ENCODE data around the gene CHAT.

The CHAT gene

GRCh38 chr10:49613165-49613881 lies 514 bp upstream of the CHAT start:
- no peak for TF ChIP-seq ZFX (IDR thresholded peaks at IDR 0.05)
- TF ChIP-seq, protein P1, sequence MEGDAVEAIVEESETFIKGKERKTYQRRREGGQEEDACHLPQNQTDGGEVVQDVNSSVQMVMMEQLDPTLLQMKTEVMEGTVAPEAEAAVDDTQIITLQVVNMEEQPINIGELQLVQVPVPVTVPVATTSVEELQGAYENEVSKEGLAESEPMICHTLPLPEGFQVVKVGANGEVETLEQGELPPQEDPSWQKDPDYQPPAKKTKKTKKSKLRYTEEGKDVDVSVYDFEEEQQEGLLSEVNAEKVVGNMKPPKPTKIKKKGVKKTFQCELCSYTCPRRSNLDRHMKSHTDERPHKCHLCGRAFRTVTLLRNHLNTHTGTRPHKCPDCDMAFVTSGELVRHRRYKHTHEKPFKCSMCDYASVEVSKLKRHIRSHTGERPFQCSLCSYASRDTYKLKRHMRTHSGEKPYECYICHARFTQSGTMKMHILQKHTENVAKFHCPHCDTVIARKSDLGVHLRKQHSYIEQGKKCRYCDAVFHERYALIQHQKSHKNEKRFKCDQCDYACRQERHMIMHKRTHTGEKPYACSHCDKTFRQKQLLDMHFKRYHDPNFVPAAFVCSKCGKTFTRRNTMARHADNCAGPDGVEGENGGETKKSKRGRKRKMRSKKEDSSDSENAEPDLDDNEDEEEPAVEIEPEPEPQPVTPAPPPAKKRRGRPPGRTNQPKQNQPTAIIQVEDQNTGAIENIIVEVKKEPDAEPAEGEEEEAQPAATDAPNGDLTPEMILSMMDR (conservative IDR thresholded peaks at IDR 0.05) = no peak
- H3K27ac ChIP-seq = no peak overlapping the region

DNA sequence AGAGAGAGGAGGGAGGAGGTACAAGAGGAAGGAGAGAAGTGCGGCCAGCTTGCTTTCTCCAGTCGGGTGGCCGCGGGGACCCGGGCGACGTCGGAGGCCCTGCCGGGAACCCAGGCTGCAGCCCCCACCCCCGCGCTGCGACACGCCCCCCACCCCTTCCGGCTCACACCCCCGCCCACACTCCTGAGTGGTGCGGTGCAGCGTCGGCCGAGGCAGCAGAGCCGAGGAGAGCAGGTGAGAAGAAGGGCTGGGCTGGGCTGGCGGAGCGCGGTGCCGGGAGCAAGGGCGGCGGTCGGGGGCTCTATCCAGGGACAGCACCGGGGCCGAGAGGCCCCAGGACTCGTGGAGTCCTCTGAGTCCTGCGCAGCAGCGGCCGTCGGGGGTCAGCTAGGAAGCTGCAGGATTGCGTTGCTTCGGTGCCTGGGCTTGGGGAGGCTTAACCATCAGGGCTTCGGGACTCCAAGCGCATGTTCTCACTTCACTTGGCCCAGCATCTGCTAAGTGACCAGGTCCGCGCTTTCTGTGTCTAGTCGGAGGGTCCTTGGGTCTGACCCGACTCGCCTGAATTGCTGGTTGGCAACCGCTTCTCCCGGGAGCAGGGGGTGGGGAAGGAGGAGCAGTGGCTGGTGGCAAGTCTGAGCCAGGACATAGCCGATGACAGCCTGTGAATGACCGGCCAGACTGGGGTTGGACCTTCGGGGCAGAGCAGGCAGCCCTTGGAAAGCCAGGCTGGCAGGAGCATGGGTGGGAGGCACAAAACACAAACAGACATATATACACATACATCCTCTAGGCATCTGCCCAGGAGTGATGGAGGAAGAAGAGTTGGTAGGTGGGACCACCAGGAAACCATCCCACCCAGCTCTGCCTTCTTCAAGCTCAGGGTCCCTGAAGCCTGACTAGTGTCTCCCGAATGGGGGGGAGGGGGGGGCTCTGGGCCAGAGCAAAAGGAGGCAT lies 683 bp downstream of the CHAT start:
- H3K27ac ChIP-seq = no peak overlapping the region
- TF ChIP-seq ZFX (IDR thresholded peaks at IDR 0.05) = no peak

DNA sequence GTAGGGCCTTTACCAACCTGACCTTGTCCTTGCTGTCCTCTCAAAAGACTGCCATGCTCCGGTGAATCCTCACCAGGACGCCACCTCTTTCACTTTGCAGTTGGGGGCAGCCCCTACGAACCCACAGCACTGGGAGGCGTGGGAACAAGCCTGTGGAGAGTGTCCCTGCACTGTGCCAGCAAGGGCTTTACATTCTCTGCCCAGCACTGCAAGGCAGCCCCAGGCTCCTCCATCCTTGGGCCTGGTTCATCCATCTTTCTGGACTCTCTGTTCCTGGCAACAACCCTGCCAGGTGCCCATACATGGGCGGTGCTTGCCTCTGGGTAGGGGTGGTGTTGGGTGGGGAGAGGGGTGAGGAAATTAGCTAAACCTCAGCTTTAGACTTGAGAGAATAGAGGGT lies 1.4 kb downstream of the CHAT start:
- no peak for TF ChIP-seq ZFX (IDR thresholded peaks at IDR 0.05)
- TF ChIP-seq, protein P1 (conservative IDR thresholded peaks at IDR 0.05) = no peak
- H3K27ac ChIP-seq = no peak overlapping the region

- TF ChIP-seq, protein P1 (conservative IDR thresholded peaks at IDR 0.05) = no peak
- no peak for TF ChIP-seq ZFX (IDR thresholded peaks at IDR 0.05)
- no peak overlapping the region for H3K27ac ChIP-seq
These were observed 1.9 kb downstream of the CHAT start for GRCh38 chr10:49615721-49616120.

- TF ChIP-seq, protein P1 (conservative IDR thresholded peaks at IDR 0.05) = no peak
- no peak for TF ChIP-seq ZFX (IDR thresholded peaks at IDR 0.05)
These were observed 2.7 kb downstream of the CHAT start for GRCh38 chr10:49616421-49617101.

DNA sequence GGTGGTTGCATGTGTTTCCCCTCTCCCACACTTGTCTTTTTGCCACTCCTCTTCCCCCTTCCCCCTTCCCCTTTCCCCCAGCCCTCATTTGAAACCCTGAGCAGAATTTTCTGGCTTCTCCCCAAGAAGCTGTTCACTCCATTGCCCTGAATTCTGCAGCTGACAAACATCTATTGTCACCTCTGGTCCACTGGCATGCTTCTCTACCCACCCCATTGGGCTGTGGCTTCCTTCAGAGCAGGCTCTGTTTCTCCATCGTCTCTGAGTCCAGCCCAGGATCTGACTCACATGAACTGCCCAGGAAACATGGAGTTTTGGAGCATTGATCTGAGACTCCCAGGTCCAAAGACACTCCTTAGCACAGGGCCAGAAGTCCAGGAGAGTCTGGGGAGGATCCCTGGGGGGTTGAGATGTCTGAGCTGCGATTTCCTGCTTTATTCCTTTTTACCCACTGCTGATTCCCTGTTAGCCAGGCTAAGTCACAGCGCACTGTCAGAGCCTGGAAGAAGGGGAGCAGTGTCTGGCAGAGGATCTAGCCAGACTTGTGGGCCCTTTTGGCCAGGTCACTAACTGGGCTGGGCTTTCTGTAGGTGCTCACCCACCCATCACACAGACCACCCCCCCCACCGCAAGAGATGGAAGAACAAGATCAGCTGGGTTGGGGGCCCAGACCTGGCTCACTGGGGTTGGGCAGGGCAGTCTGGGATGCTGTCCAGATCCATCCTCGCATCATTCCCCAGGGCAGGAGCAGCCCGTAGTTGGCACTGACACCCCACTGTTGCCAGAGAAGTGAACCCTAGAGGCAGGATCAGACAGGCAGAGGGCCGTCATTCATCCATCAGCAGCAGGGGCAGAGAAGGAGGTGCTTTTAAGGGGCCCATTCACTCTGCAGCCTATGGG lies 3.5 kb downstream of the CHAT start:
- no peak for TF ChIP-seq ZFX (IDR thresholded peaks at IDR 0.05)
- TF ChIP-seq, protein P1 (conservative IDR thresholded peaks at IDR 0.05) = no peak
- no peak overlapping the region for H3K27ac ChIP-seq

More at GRCh38 chr10:49616421-49617101, 2.7 kb downstream of the CHAT start:
- H3K27ac ChIP-seq = no peak overlapping the region

DNA sequence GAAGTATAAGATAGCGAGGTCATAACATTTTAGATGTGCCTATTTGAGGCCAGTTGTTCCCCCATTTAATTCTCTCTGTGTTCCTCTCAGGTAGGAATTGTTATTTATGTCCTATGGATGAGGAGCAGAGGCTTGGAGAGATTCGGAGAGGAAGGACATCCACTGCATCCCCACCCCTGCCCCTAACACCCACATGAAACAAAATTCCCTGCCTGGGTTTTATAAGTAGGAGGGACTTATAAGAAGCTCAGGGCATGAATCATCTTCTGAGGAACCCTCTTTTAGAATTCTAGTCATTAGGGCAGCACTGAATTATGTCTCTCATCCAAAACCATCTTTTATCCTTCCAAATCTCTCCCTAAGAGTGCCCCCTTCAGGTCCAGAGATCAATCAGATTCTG lies 5.0 kb downstream of the CHAT start:
- TF ChIP-seq, protein P1 (conservative IDR thresholded peaks at IDR 0.05) = no peak
- TF ChIP-seq ZFX (IDR thresholded peaks at IDR 0.05) = no peak
- H3K27ac ChIP-seq = no peak overlapping the region

All from C4-2B (cell line).